ENCODE measurements around the gene ZNF460. TPM values are rescaled to one million over a fixed set of nuclear protein-coding genes. Genes with fewer than 3 reads are reported as not detected.

The ZNF460 gene
- total RNA-seq, 4 donors from 2014 or later, result 88.0 to 139 (median 92.3) TPM

DNA sequence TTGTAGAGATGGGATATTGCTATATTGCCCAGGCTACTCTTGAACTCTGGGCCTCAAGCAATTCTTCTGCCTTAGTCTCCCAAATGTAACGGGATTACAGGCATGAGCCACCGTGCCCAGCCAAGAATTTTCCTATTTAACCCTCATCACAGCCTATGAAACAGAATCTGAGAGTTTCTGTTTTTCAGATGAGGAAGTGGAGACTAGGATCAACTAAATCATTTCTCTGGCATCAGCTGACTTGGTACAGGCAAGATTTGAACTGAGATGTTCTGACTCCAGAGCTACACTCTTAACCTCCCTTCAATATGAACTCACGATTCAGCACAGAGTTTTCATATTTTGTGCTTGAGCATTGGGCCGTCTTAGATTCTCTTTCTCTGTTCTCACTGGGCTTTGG lies 8.1 kb downstream of the ZNF460 start:
- Histone ChIP-seq H3K9me3 (no peaks in the 10 kb centered on the region), H3K4me1 (no peaks in the 10 kb centered on the region), H3K36me3 (peaks cover 79 to 85% of the 10 kb centered on the region in 2 donors), H3K27ac (no peak overlapping the region), H3K4me3 (replicated peaks in 1 of 3) (no peak overlapping the region), H3K27me3 (no peaks in the 10 kb centered on the region)
- DNase-seq, result no peak
- intact Hi-C loops (cut with DNase I), result loop anchor here (10.0 kb wide), 1 partner anchor 76 kb away; the partner anchor contains the start of genes TRAPPC2B and ZNF547
- TF ChIP-seq, protein P1, sequence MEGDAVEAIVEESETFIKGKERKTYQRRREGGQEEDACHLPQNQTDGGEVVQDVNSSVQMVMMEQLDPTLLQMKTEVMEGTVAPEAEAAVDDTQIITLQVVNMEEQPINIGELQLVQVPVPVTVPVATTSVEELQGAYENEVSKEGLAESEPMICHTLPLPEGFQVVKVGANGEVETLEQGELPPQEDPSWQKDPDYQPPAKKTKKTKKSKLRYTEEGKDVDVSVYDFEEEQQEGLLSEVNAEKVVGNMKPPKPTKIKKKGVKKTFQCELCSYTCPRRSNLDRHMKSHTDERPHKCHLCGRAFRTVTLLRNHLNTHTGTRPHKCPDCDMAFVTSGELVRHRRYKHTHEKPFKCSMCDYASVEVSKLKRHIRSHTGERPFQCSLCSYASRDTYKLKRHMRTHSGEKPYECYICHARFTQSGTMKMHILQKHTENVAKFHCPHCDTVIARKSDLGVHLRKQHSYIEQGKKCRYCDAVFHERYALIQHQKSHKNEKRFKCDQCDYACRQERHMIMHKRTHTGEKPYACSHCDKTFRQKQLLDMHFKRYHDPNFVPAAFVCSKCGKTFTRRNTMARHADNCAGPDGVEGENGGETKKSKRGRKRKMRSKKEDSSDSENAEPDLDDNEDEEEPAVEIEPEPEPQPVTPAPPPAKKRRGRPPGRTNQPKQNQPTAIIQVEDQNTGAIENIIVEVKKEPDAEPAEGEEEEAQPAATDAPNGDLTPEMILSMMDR (IDR thresholded peaks at IDR 0.05), result no peak
- no peak for TF ChIP-seq POLR2A (IDR thresholded peaks at IDR 0.05)
- WGBS, 2 donors, result 94 to 96% methylated on average over 4 of the region's 4 CpGs

DNA sequence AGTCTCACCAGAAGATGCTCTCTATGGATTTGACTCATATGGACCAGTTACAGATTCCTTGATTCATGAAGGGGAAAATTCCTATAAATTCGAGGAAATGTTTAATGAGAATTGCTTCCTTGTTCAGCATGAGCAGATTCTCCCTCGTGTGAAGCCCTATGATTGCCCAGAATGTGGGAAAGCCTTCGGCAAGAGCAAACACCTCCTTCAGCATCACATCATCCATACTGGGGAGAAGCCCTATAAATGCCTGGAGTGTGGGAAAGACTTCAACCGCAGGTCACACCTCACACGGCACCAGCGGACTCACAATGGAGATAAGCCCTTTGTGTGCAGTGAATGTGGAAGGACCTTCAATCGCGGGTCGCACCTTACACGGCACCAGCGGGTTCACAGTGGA lies 10.7 kb downstream of the ZNF460 start:
- intact Hi-C loops (cut with DNase I), result no loop called here
- Histone ChIP-seq H3K9me3 (no peaks in the 10 kb centered on the region), H3K4me1 (no peaks in the 10 kb centered on the region), H3K27ac (no peak overlapping the region), H3K4me3 (replicated peaks in 1 of 3) (no peak overlapping the region), H3K36me3 (peaks cover 72 to 74% of the 10 kb centered on the region in 2 donors), H3K27me3 (no peaks in the 10 kb centered on the region)
- WGBS, 2 donors, result 94 to 95% methylated on average over 11 of the region's 11 CpGs
- DNase-seq, result no peak
- TF ChIP-seq, protein P1 (IDR thresholded peaks at IDR 0.05), result no peak
- TF ChIP-seq POLR2A (IDR thresholded peaks at IDR 0.05), result no peak

DNA sequence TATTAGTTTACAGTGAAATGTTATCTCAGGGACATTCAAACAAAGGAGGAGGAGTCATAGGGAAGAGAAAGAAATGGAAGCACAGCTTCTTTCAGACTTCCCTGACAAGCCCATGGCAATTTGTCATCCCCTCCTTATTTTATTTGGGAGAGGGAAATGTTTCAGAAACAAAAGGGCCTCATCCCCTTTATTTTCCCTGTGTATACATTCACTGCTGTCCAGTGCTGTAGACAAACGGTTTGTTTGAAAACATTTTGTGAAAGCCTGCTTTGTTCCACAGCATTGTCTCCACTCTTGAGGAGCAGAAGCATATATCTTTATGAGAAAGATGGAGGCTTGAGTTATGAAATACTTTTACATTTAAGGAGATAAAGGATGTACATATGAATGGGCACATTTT lies 12.3 kb downstream of the ZNF460 start:
- DNase-seq, result no peak
- peaks cover 61% of the 10 kb centered on the region in 2 donors for H3K36me3 ChIP-seq
- WGBS, 2 donors, result 75 to 81% methylated on average over 1 of the region's 1 CpG
- H3K27me3 ChIP-seq, result no peaks in the 10 kb centered on the region
- H3K4me1 ChIP-seq, result no peaks in the 10 kb centered on the region
- H3K4me3 ChIP-seq (replicated peaks in 1 of 3), result no peak overlapping the region
- intact Hi-C loops (cut with DNase I), result no loop called here
- no peaks in the 10 kb centered on the region for H3K9me3 ChIP-seq
- no peak for TF ChIP-seq POLR2A (IDR thresholded peaks at IDR 0.05)
- TF ChIP-seq, protein P1 (IDR thresholded peaks at IDR 0.05), result no peak
- H3K27ac ChIP-seq, result no peak overlapping the region

DNA sequence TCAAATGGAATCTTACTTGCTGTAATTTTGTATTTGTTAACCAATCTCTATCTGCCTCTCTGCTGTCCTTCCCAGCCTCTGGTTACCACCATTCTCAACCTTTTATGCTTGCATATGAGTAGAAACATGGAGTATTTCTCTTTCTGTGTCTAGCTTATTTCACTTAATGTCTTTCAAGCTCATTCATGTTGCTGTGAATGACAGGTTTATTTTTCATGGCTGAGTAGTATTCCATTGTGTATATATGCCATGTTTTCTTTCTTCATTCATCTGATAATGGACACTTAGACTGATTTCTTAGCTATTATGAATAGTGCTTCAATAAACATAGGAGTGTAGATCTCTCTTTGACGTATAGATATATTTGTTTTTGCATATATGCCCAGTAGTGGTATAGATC lies 13.4 kb downstream of the ZNF460 start:
- TF ChIP-seq, protein P1 (IDR thresholded peaks at IDR 0.05), result no peak
- no peak for TF ChIP-seq POLR2A (IDR thresholded peaks at IDR 0.05)
- Histone ChIP-seq H3K36me3 (peaks cover 49 to 51% of the 10 kb centered on the region in 2 donors), H3K9me3 (no peaks in the 10 kb centered on the region), H3K4me1 (no peaks in the 10 kb centered on the region), H3K27me3 (no peaks in the 10 kb centered on the region), H3K27ac (no peak overlapping the region), H3K4me3 (replicated peaks in 1 of 3) (no peak overlapping the region)
- intact Hi-C loops (cut with DNase I), result no loop called here
- 96 to 100% methylated on average over 1 of the region's 1 CpG for WGBS, 2 donors
- no peak for DNase-seq

DNA sequence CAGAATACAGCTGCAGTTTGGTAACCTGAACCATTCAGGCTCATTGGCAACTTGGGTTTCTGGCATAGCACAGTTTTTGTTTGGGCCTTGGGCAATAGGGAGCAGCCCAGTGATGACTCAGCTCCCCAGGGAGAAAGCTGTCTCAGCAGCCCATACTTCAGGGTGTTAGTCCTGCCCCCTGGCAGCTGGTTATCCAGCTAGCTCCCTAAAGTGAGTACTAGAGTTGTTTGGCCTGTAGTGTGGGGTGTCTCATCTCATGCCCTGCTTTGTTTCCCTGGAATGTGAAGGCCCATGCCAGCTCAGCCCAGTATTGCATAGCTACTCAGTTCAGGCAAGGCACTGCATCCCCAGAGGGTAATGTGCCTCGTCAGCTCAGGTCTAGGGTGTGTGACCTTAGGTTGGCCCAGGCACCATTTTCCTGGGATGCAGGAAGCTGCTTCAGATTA lies 21.8 kb downstream of the ZNF460 start:
- no peak for TF ChIP-seq POLR2A (IDR thresholded peaks at IDR 0.05)
- TF ChIP-seq, protein P1 (IDR thresholded peaks at IDR 0.05), result no peak
- WGBS, 2 donors, result 100% methylated on average over 1 of the region's 1 CpG; no CpG with 5 or more reads in 1 of the 2 donors
- no peaks in the 10 kb centered on the region for H3K27me3 ChIP-seq

More for the DNA sequence above, 21.8 kb downstream of the ZNF460 start:
- peaks cover 0 to 8% of the 10 kb centered on the region in 2 donors for H3K4me1 ChIP-seq
- no peak overlapping the region for H3K27ac ChIP-seq
- intact Hi-C loops (cut with DNase I), result no loop called here
- no peak overlapping the region for H3K4me3 ChIP-seq (replicated peaks in 1 of 3)
- DNase-seq, result peak; percentile 20 to 38
- H3K9me3 ChIP-seq, result no peaks in the 10 kb centered on the region
- H3K36me3 ChIP-seq, result peaks cover 0 to 13% of the 10 kb centered on the region in 2 donors
